HFFc6 (cell line): Measurements from ENCODE around the gene KCNB1. TPM values are rescaled to one million over a fixed set of nuclear protein-coding genes. Genes with fewer than 3 reads are reported as not detected.

Experiments used
- DNase-seq: peaks from one replicate; pipeline ENCODE4 v3.0.0-alpha.2; 2018
- H3K27ac Mint-ChIP-seq: 2 replicates; pipeline ENCODE4 v1.8.0; 2020; ENCODE audit warnings: mild to moderate bottlenecking, mixed read lengths
- H3K27me3 Mint-ChIP-seq: 2 replicates; pipeline ENCODE4 v1.8.0; 2021; ENCODE audit warnings: mild to moderate bottlenecking, moderate library complexity, mixed read lengths; ENCODE audit not compliant: insufficient read depth
- H3K36me3 Mint-ChIP-seq: 2 replicates; pipeline ENCODE4 v1.8.0; 2021; ENCODE audit warnings: low read depth, mixed read lengths
- H3K4me1 Mint-ChIP-seq: 2 replicates; pipeline ENCODE4 v1.8.0; 2020; ENCODE audit warnings: low read depth, mixed read lengths
- H3K4me3 Mint-ChIP-seq: 2 replicates; pipeline ENCODE4 v1.8.0; 2020; ENCODE audit warnings: mild to moderate bottlenecking, moderate library complexity, mixed read lengths
- H3K9me3 Mint-ChIP-seq: 2 replicates; pipeline ENCODE4 v1.8.0; 2020; ENCODE audit warnings: mild to moderate bottlenecking, mixed read lengths
- CTCF ChIP-seq: fragments of 200-600 bp; sonication (generic); IDR thresholded peaks from 2 replicates; pipeline ENCODE4 v1.5.0; 2021; ENCODE audit warnings: antibody characterized with exemption, mild to moderate bottlenecking
- total RNA-seq, 6 experiments: library from RNA; stranded (reverse); fragmentation: NEBNext Ultra II Directional; extraction: Animal tissue kit (Norgen Biotek cat#: 25700); gene quantifications; 2 replicates in 1 of 6; 3 replicates in 5 of 6; pipeline ENCODE4 v1.2.3, GENCODE V29; 2021

KCNB1 gene
- total RNA-seq, 6 experiments from 2014 or later, result 0.05 to 1.2 (median 0.20) TPM

- TF ChIP-seq CTCF, result no peak
- Mint-ChIP-seq H3K36me3 (no peaks in the 10 kb centered on the region), H3K27me3 (peaks cover 55% of the 10 kb centered on the region), H3K9me3 (no peaks in the 10 kb centered on the region), H3K4me3 (no peak overlapping the region), H3K4me1 (no peaks in the 10 kb centered on the region), H3K27ac (no peak overlapping the region)
- no peak for DNase-seq
Observed at GRCh38 chr20:49448917-49449316, 33.6 kb downstream of the KCNB1 start.

GRCh38 chr20:49447946-49448809, 34.3 kb downstream of the KCNB1 start:
- no peaks in the 10 kb centered on the region for H3K36me3 Mint-ChIP-seq
- no peak for TF ChIP-seq CTCF
- no peak overlapping the region for H3K4me3 Mint-ChIP-seq
- H3K27me3 Mint-ChIP-seq, result peaks cover 58% of the 10 kb centered on the region
- H3K27ac Mint-ChIP-seq, result no peak overlapping the region
- no peaks in the 10 kb centered on the region for H3K9me3 Mint-ChIP-seq
- DNase-seq, result no peak
- H3K4me1 Mint-ChIP-seq, result no peaks in the 10 kb centered on the region

- Mint-ChIP-seq H3K27me3 (peaks cover 59% of the 10 kb centered on the region), H3K36me3 (no peaks in the 10 kb centered on the region), H3K27ac (no peak overlapping the region), H3K9me3 (no peaks in the 10 kb centered on the region), H3K4me3 (no peak overlapping the region), H3K4me1 (no peaks in the 10 kb centered on the region)
- DNase-seq, result no peak
- no peak for TF ChIP-seq CTCF
Observed at GRCh38 chr20:49447364-49447763, 35.1 kb downstream of the KCNB1 start.

- no peak overlapping the region for H3K27ac Mint-ChIP-seq
- DNase-seq, result peak; percentile 4
- no peak for TF ChIP-seq CTCF
- no peaks in the 10 kb centered on the region for H3K36me3 Mint-ChIP-seq
- no peaks in the 10 kb centered on the region for H3K4me1 Mint-ChIP-seq
- H3K4me3 Mint-ChIP-seq, result no peak overlapping the region
- no peaks in the 10 kb centered on the region for H3K9me3 Mint-ChIP-seq
- H3K27me3 Mint-ChIP-seq, result peaks cover 63% of the 10 kb centered on the region
Observed at GRCh38 chr20:49446808-49447207, 35.7 kb downstream of the KCNB1 start.

GRCh38 chr20:49446080-49446479, 36.4 kb downstream of the KCNB1 start:
- no peak overlapping the region for H3K4me3 Mint-ChIP-seq
- no peak for TF ChIP-seq CTCF
- H3K27me3 Mint-ChIP-seq, result peaks cover 64% of the 10 kb centered on the region
- H3K27ac Mint-ChIP-seq, result no peak overlapping the region
- H3K36me3 Mint-ChIP-seq, result no peaks in the 10 kb centered on the region
- no peaks in the 10 kb centered on the region for H3K4me1 Mint-ChIP-seq
- no peaks in the 10 kb centered on the region for H3K9me3 Mint-ChIP-seq
- DNase-seq, result no peak
